ENCODE measurements around the gene PCCA. TPM values are rescaled to one million over a fixed set of nuclear protein-coding genes. Genes with fewer than 3 reads are reported as not detected.

PCCA gene
- polyA plus RNA-seq, 2 of the 4 experiments (the other 2 are of a cell fraction): 13.2 to 13.7 TPM

- no peak for TF ChIP-seq RFX5 (IDR thresholded peaks at IDR 0.05)
- no peak for TF ChIP-seq TP53 (CRISPR knock-in tag; IDR thresholded peaks at IDR 0.05)
- TF ChIP-seq ELK1 (IDR thresholded peaks at IDR 0.05; ENCODE audit: low read depth, low read length): no peak
- no peak for TF ChIP-seq CBX2 (IDR thresholded peaks at IDR 0.05; ENCODE audit: borderline replicate concordance, low read depth)
- TF ChIP-seq CHD2 (IDR thresholded peaks at IDR 0.05; ENCODE audit: low read length, partially characterized antibody): no peak
- no peak for TF ChIP-seq RARB (CRISPR knock-in tag; IDR thresholded peaks at IDR 0.05)
Measured at GRCh38 chr13:100495455-100495854, 406.6 kb downstream of the PCCA start (continued).

- no peak overlapping the region for H3K27ac ChIP-seq
- 83% methylated on average over 1 of the region's 1 CpG for WGBS (ENCODE audit: missing lambda C conversion rate)
- TF ChIP-seq MAFK (IDR thresholded peaks at IDR 0.05; ENCODE audit: partially characterized antibody): peak; percentile 9
- TF ChIP-seq CHD4 (IDR thresholded peaks at IDR 0.05; ENCODE audit: borderline replicate concordance): no peak
- no peak for TF ChIP-seq JUNB (IDR thresholded peaks at IDR 0.05)
- no peak for TF ChIP-seq ELK1 (IDR thresholded peaks at IDR 0.05; ENCODE audit: low read depth, low read length)
- FAIRE-seq (no peak), DNase-seq (ENCODE audit: low read depth in 1 of 2, low spot score in 1 of 2) (no peak), ATAC-seq (no peak)
- no peaks in the 10 kb centered on the region for H3K9me3 ChIP-seq
- no peak overlapping the region for H3K4me2 ChIP-seq
- ChIA-PET CTCF (interaction anchor here (0.7 kb wide), 1 partner anchor 172 kb away, joined by 3 read pairs; no protein-coding TSS in a partner anchor), POLR2A (no interaction called here)
- no peak overlapping the region for H3K4me3 ChIP-seq
- H3K4me1 ChIP-seq: no peaks in the 10 kb centered on the region
Measured at GRCh38 chr13:100497389-100497788, 408.5 kb downstream of the PCCA start.

GRCh38 chr13:100502446-100502845, 413.6 kb downstream of the PCCA start:
- H3K4me3 ChIP-seq: no peak overlapping the region
- no peak overlapping the region for H3K4me2 ChIP-seq
- no peak overlapping the region for H3K27ac ChIP-seq
- POLR2A ChIA-PET: no interaction called here
- H3K9me3 ChIP-seq: no peaks in the 10 kb centered on the region
- TF ChIP-seq POLR2AphosphoS2 (conservative IDR thresholded peaks at IDR 0.05; ENCODE audit: low read length) (no peak), FOSB (CRISPR knock-in tag; IDR thresholded peaks at IDR 0.05) (no peak), SMC3 (IDR thresholded peaks at IDR 0.05) (no peak), BHLHE40 (IDR thresholded peaks at IDR 0.05; ENCODE audit: low read depth, low read length) (no peak), ESRRA (IDR thresholded peaks at IDR 0.05; ENCODE audit: borderline replicate concordance, low read length) (no peak), HOXA7 (CRISPR knock-in tag; IDR thresholded peaks at IDR 0.05) (no peak), PHF8 (IDR thresholded peaks at IDR 0.05; ENCODE audit: borderline replicate concordance, low read depth) (no peak), TP53 (CRISPR knock-in tag; IDR thresholded peaks at IDR 0.05) (no peak), ATOH8 (CRISPR knock-in tag; IDR thresholded peaks at IDR 0.05; ENCODE audit: low read depth) (no peak), RNF2 (IDR thresholded peaks at IDR 0.05; ENCODE audit: borderline replicate concordance, low read depth) (no peak), EHF (CRISPR knock-in tag; IDR thresholded peaks at IDR 0.05) (no peak), POLR2A (IDR thresholded peaks at IDR 0.05; ENCODE audit: low read length) (no peak)
- no peak for FAIRE-seq
- CTCF ChIA-PET: interaction anchor here (1.5 to 2.4 kb wide), 2 partner anchors 32 to 586 kb away, joined by 4 to 5 read pairs; no protein-coding TSS in a partner anchor
- DNase-seq (ENCODE audit: low read depth in 1 of 2, low spot score in 1 of 2): no peak
- 62% methylated on average over 2 of the region's 2 CpGs for WGBS (ENCODE audit: missing lambda C conversion rate)
- ATAC-seq: no peak
- no peaks in the 10 kb centered on the region for H3K4me1 ChIP-seq

GRCh38 chr13:100503622-100504021, 414.7 kb downstream of the PCCA start:
- ATAC-seq: no peak
- POLR2A ChIA-PET: no interaction called here
- Histone ChIP-seq H3K4me2 (no peak overlapping the region), H3K27ac (no peak overlapping the region), H3K4me1 (no peaks in the 10 kb centered on the region), H3K4me3 (no peak overlapping the region), H3K9me3 (no peaks in the 10 kb centered on the region)
- FAIRE-seq: no peak
- CTCF ChIA-PET: interaction anchor here (1.0 to 1.5 kb wide), 3 partner anchors 9 to 31 kb away, joined by 3 to 4 read pairs (median 3); no protein-coding TSS in a partner anchor
- DNase-seq (ENCODE audit: low read depth in 1 of 2, low spot score in 1 of 2): no peak
- 95% methylated on average over 3 of the region's 3 CpGs for WGBS (ENCODE audit: missing lambda C conversion rate)
- TF ChIP-seq KDM1A (IDR thresholded peaks at IDR 0.05; ENCODE audit: low read depth): no peak
- no peak for TF ChIP-seq CEBPB (IDR thresholded peaks at IDR 0.05)
- TF ChIP-seq RARB (CRISPR knock-in tag; IDR thresholded peaks at IDR 0.05): no peak
- no peak for TF ChIP-seq CHD2 (IDR thresholded peaks at IDR 0.05; ENCODE audit: low read length, partially characterized antibody)
- TF ChIP-seq CBX2 (IDR thresholded peaks at IDR 0.05; ENCODE audit: borderline replicate concordance, low read depth): no peak
- TF ChIP-seq JUNB (IDR thresholded peaks at IDR 0.05): no peak
- TF ChIP-seq RNF2 (IDR thresholded peaks at IDR 0.05; ENCODE audit: borderline replicate concordance, low read depth): no peak
- TF ChIP-seq SREBF2 (IDR thresholded peaks at IDR 0.05): no peak
- no peak for TF ChIP-seq FOSB (CRISPR knock-in tag; IDR thresholded peaks at IDR 0.05)
- TF ChIP-seq FOSL2 (IDR thresholded peaks at IDR 0.05): no peak
- no peak for TF ChIP-seq FOSL2 (CRISPR knock-in tag; IDR thresholded peaks at IDR 0.05)
- no peak for TF ChIP-seq NPAS2 (CRISPR knock-in tag; IDR thresholded peaks at IDR 0.05; ENCODE audit: borderline replicate concordance)
- no peak for TF ChIP-seq CTCF (IDR thresholded peaks at IDR 0.05)
- no peak for TF ChIP-seq MAFK (IDR thresholded peaks at IDR 0.05; ENCODE audit: partially characterized antibody)
- no peak for TF ChIP-seq JUN (IDR thresholded peaks at IDR 0.05)
- no peak for TF ChIP-seq EP300 (IDR thresholded peaks at IDR 0.05)

All from A549 (cell line).